HL-60 (cell line): ENCODE results near the gene EPM2A.
A peak's percentile ranks its signal among the peaks of the same experiment; 100 is the strongest.
"Not testable (repeated sequence)": the region's sequence is repeated elsewhere in the genome, so short reads cannot be mapped to it uniquely, and the experiment has no call there.

ENCODE experiments used
- DNase-seq, 2 experiments: peaks; one replicate each; pipeline ENCODE4 v3.0.0-alpha.2; 2010 to 2020; ENCODE audit warnings: low read depth in 1 of 2, low spot score in 1 of 2
- H3K27ac ChIP-seq: fragments of 250-450 bp; sonication (Bioruptor Pico); replicated peaks from 2 replicates; pipeline ENCODE4 v1.5.1; 2020; ENCODE audit warnings: mild to moderate bottlenecking, moderate library complexity
- H3K27me3 ChIP-seq: fragments of 250-450 bp; sonication (Bioruptor Pico); 2 replicates; pipeline ENCODE4 v1.5.1; 2021; ENCODE audit warnings: mild to moderate bottlenecking, moderate library complexity; ENCODE audit not compliant: insufficient read depth, poor library complexity, severe bottlenecking
- H3K4me3 ChIP-seq: replicated peaks from 2 replicates; pipeline ENCODE4 v1.5.1; 2011; ENCODE audit warnings: mild to moderate bottlenecking, control low read depth, low read length; ENCODE audit not compliant: insufficient read depth
- GABPA ChIP-seq: IDR thresholded peaks from 2 replicates; pipeline ENCODE4 v1.6.1; 2012; ENCODE audit warnings: low read depth
- POLR2AphosphoS5 ChIP-seq: IDR thresholded peaks from 2 replicates; pipeline ENCODE4 v1.6.1; 2012; ENCODE audit warnings: low read depth
- SPI1 ChIP-seq: IDR thresholded peaks from 2 replicates; pipeline ENCODE4 v1.6.1; 2012; ENCODE audit warnings: low read depth, mild to moderate bottlenecking, borderline replicate concordance
- TF ChIP-seq, protein P1 (sequence below): IDR thresholded peaks from 2 replicates; pipeline ENCODE4 v1.6.1; 2012; ENCODE audit warnings: low read depth; ENCODE audit not compliant: insufficient replicate concordance
- TF ChIP-seq, protein P2 (sequence below): IDR thresholded peaks from one replicate; pipeline ENCODE4 v1.5.1; 2011; ENCODE audit warnings: low read length, control low read depth, inconsistent platforms; ENCODE audit not compliant: insufficient read depth

Gene EPM2A

DNA sequence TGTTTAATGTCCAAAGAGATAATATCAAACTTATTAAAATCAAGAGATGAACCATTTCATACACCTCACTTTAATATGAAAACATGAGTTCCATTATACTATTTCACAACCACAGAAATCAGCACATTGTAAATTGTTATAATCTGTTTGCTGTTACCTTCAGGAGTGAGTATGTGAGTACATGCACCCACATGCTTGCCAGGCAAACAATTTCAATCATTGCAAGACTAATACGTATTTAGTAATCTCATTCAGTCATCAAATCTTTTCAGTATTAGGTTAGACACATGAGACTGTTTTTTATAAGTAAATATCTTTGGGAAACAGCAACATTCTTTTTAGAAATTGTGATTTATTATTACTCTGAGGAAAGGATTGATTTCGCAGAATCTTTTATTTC, 9.3 kb upstream of the EPM2A start:
- TF ChIP-seq SPI1 (no peak), GABPA (no peak), POLR2AphosphoS5 (no peak)
- TF ChIP-seq, protein P1, sequence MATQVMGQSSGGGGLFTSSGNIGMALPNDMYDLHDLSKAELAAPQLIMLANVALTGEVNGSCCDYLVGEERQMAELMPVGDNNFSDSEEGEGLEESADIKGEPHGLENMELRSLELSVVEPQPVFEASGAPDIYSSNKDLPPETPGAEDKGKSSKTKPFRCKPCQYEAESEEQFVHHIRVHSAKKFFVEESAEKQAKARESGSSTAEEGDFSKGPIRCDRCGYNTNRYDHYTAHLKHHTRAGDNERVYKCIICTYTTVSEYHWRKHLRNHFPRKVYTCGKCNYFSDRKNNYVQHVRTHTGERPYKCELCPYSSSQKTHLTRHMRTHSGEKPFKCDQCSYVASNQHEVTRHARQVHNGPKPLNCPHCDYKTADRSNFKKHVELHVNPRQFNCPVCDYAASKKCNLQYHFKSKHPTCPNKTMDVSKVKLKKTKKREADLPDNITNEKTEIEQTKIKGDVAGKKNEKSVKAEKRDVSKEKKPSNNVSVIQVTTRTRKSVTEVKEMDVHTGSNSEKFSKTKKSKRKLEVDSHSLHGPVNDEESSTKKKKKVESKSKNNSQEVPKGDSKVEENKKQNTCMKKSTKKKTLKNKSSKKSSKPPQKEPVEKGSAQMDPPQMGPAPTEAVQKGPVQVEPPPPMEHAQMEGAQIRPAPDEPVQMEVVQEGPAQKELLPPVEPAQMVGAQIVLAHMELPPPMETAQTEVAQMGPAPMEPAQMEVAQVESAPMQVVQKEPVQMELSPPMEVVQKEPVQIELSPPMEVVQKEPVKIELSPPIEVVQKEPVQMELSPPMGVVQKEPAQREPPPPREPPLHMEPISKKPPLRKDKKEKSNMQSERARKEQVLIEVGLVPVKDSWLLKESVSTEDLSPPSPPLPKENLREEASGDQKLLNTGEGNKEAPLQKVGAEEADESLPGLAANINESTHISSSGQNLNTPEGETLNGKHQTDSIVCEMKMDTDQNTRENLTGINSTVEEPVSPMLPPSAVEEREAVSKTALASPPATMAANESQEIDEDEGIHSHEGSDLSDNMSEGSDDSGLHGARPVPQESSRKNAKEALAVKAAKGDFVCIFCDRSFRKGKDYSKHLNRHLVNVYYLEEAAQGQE = no peak
- TF ChIP-seq, protein P2, sequence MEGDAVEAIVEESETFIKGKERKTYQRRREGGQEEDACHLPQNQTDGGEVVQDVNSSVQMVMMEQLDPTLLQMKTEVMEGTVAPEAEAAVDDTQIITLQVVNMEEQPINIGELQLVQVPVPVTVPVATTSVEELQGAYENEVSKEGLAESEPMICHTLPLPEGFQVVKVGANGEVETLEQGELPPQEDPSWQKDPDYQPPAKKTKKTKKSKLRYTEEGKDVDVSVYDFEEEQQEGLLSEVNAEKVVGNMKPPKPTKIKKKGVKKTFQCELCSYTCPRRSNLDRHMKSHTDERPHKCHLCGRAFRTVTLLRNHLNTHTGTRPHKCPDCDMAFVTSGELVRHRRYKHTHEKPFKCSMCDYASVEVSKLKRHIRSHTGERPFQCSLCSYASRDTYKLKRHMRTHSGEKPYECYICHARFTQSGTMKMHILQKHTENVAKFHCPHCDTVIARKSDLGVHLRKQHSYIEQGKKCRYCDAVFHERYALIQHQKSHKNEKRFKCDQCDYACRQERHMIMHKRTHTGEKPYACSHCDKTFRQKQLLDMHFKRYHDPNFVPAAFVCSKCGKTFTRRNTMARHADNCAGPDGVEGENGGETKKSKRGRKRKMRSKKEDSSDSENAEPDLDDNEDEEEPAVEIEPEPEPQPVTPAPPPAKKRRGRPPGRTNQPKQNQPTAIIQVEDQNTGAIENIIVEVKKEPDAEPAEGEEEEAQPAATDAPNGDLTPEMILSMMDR = no peak
- no peak overlapping the region for H3K27ac ChIP-seq
- no peak overlapping the region for H3K4me3 ChIP-seq
- no peaks in the 10 kb centered on the region for H3K27me3 ChIP-seq
- no peak for DNase-seq

DNA sequence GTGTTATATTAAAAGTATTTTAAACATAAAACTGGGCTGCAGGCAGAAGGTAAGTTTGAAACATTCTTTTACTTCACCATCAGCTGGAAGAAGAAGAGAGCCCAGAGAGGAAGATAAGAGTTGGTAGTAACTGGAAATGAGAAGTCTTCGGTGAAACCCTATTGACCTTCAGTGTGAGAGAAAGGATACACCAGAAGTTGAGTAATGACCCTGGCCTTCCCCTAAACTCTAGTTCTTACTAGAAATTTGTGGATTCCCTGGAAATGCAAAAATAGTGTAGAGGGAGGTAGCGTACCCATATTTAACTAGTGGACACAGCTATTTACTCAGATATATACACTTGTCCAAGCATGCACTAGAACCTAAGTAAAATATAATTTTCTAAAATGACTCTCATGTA, 8.0 kb upstream of the EPM2A start:
- no peaks in the 10 kb centered on the region for H3K27me3 ChIP-seq
- DNase-seq = peak in 1 of 2 experiments; percentile 17
- no peak overlapping the region for H3K4me3 ChIP-seq
- H3K27ac ChIP-seq = no peak overlapping the region
- TF ChIP-seq SPI1 (no peak), GABPA (no peak), POLR2AphosphoS5 (no peak)
- TF ChIP-seq, protein P1 = no peak
- TF ChIP-seq, protein P2 = no peak

DNA sequence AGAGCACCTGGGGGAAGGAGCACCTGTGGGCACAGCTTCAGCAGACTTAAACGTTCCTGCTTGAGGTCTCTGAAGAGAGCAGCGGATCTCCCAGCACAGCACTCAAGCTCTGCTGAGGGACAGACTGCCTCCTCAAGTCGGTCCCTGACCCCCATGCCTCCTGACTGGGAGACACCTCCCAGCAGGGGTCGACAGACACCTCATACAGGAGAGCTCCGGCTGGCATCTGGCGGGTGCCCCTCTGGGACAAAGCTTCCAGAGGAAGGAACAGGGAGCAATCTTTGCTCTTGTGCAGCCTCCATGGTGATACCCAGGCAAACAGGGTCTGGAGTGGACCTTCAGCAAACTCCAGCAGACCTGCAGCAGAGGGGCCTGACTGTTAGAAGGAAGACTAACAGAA, 7.2 kb upstream of the EPM2A start:
- DNase-seq, H3K27ac ChIP-seq, H3K27me3 ChIP-seq, H3K4me3 ChIP-seq: not testable (repeated sequence)

DNA sequence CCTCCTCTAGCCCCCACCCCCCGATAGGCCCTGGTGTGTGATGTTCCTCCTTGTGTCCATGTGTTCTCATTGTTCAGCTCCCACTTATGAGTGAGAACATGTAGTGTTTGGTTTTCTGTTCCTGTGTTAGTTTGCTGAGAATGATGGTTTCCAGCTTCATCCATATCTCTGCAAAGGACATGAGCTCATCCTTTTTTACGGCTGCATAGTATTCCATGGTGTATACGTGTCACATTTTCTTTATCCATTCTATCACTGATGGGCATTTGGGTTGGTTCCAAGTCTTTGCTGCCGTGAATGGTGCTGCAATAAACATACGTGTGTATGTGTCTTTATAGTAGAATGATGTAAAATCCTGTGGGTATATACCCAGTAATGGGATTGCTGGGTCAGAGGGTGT, 4.4 kb upstream of the EPM2A start:
- not testable (repeated sequence) for H3K27ac ChIP-seq, H3K4me3 ChIP-seq, H3K27me3 ChIP-seq, DNase-seq

DNA sequence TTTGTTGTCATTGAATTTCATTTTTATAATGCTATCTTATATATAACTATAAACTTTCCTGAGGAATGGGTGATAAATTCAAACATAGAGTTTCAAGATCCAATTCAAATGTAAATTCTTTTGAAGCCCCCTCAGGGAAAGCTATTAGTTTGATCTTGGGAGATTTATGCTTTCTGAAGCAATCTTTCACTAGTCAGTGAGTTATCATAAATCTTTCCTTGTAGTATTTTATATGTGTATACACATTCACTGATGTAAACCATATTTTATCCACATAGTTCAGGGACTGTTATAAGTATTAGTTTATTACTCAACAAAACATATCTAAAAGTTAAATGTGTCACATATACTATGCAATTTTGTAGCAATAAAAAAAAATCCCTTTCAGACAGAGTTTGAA, 2.9 kb upstream of the EPM2A start:
- no peak overlapping the region for H3K27ac ChIP-seq
- no peaks in the 10 kb centered on the region for H3K27me3 ChIP-seq
- TF ChIP-seq, protein P2 = no peak
- TF ChIP-seq, protein P1 = no peak
- TF ChIP-seq SPI1 (no peak), GABPA (no peak), POLR2AphosphoS5 (no peak)
- no peak for DNase-seq
- H3K4me3 ChIP-seq = no peak overlapping the region
